Activated CD8-positive, alpha-beta memory T cell treated with anti-CD3 and anti-CD28 coated beads, Interleukin-2, amount 50 U/mL, for 4 hours (primary cell): Measurements from ENCODE around the gene MEF2A.

ENCODE experiments used
- DNase-seq: peaks from one replicate; pipeline ENCODE4 v3.0.0-alpha.2; 2020

Gene MEF2A

GRCh38 chr15:99707473-99708270 is 141.9 kb downstream of the MEF2A start:
- DNase-seq: no peak

- DNase-seq: no peak
Measured at GRCh38 chr15:99708563-99708962, 142.8 kb downstream of the MEF2A start.

GRCh38 chr15:99709243-99709986 is 143.6 kb downstream of the MEF2A start:
- DNase-seq: no peak

GRCh38 chr15:99711625-99712024 is 145.8 kb downstream of the MEF2A start:
- no peak for DNase-seq

DNA sequence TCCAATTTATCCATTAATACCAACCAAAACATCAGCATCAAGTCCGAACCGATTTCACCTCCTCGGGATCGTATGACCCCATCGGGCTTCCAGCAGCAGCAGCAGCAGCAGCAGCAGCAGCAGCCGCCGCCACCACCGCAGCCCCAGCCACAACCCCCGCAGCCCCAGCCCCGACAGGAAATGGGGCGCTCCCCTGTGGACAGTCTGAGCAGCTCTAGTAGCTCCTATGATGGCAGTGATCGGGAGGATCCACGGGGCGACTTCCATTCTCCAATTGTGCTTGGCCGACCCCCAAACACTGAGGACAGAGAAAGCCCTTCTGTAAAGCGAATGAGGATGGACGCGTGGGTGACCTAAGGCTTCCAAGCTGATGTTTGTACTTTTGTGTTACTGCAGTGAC is 146.6 kb downstream of the MEF2A start:
- no peak for DNase-seq

GRCh38 chr15:99716540-99717095 is 150.8 kb downstream of the MEF2A start:
- no peak for DNase-seq

GRCh38 chr15:99717161-99718009 is 151.6 kb downstream of the MEF2A start:
- DNase-seq: no peak

DNA sequence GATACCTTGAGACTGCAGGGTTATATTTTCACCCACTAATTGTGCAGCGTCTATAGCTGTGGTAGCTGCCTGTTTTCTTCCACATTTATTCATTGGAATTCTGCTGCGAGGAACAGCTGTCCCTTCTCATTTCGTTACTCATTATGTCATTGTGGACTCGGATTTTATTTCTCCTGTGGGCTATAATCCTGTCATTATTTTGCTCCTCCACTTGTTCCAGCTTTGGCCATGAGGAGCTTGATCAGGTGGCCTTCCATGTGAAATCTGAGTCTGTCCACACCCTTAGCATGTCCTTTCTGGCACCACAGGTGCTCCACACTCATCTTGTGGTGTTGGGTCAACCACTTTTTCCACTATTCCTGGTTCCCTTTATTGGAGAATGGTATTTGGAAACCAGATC is 152.6 kb downstream of the MEF2A start:
- DNase-seq: no peak

DNA sequence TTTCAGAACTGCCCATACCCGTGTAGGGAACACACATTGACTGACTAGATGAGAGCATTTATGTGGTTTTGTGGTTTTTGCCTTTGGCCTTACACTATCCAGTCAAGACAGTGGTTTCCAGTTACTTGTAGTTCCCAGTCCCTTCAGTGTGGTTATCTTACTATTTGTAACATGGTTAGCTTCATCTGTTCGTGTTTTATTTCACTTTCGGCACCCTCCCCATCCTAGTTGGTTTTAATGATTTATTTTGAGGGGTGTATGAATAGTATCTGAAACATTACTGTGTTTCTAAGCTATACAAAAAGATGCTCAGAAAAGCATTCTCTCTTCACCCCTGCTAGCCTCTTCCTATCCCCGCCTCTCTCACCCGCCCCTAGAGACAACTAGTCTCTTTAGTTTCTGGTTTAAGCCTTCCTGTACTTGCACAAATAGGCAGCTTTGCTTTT is 153.3 kb downstream of the MEF2A start:
- DNase-seq: no peak

- DNase-seq: no peak
Measured at GRCh38 chr15:99720533-99720932, 154.7 kb downstream of the MEF2A start.

DNA sequence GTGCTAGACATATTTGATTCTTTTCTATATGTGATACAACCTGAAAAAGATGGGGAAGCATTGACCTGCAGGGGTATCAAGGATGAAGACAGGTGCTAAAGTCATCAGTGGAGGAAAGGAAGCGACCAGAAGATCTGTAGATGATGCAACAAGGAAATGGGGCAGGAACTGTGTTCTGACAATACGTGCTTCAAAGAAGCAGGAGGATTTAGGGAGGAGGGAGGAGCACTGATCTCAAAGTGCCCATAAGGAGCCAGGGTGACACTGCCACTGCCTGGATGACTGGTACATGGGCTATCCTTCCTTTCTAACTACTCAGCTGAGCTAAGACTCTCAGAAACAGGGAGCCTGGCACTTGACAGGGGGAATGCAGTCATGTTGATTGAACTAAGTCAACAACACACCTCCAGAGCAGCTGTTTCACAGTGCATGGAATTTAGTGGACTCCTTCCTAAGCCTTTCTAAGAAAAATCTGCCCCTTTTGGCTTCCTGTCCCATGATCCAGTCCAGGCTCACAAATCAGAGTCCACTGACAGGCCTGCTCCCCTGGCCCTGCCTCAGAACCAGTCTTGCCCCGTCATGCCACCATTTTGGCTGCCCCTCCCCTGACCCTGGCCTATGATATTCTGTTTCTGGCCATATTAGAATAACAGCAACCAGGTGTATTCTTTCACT is 155.5 kb downstream of the MEF2A start:
- DNase-seq: no peak

DNA sequence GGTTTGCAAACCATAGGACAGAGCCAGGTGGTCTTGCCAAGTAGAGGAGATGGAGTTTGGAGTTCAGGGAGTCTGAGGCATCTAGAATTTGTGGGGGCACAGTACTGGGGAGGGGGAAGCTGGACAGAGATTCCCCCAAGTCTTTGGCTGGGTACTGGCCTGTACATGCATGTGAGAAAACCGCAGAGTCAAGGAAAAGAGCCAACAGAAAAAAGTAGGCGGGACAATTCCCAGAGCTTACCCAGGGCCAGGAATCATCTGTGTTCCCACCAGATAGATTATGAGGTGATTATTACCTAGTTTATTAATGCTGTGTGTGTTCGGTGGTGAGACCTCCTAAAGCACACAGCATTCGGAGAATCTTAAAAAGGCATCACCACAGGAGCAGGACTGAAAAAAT is 156.1 kb downstream of the MEF2A start:
- DNase-seq: no peak

DNA sequence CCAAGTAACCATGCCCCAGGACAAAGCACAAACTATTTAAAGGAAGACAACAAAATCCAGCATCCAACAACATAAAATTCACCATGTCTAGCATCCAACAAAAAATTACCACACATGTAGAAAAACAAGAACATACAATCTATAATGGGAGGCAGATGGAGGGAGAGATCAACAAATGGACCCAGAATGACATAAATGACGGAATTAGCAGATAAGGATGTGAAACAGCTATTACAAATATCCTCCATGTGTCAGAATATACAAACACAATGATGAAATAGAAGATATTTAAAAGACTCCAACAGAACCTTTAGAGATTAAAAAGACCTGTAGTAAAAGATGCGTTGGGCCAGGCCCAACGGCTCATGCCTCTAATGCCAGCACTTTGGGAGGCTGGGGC is 156.6 kb downstream of the MEF2A start:
- no peak for DNase-seq

GRCh38 chr15:99726333-99726732 is 160.5 kb downstream of the MEF2A start:
- no peak for DNase-seq

GRCh38 chr15:99727330-99727729 is 161.5 kb downstream of the MEF2A start:
- no peak for DNase-seq

DNA sequence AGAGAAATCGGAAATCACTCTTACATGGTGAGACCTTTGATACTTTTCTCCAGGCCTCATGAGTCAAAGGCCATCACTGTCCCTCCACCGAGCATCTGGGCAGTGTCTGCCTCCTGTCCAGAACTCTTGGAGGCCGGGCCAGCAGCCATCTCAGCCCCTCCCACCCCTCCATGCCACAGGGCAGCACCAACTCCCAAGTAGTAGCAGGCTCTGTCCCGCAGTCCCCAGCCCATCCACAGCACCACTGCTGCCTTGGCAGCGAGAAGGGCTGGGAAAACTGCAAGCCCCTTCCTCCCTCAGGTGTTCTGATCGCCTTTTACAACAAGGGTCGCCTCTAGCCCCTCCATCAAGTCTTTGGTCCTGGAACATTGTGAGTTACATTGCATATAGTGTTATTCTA is 161.9 kb downstream of the MEF2A start:
- no peak for DNase-seq

DNA sequence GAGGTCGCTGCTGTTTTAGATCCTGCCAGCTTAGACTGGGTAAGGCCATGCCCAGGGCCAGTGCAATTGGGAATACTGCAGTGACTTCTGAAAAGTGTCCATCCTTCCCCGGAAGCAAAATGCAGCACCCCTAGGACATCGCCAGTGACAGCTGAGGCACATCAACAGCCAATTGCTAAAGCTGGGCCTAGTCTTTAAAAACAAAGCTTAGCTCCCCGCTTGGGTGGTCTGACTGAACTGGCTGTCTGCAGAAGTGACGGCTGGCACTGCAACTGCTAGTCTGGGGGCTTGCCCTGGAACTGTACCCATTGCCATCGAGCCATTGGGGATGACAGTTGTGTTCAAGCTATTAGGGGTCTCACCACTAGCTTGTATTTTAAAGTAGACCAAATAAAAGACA is 163.1 kb downstream of the MEF2A start:
- no peak for DNase-seq

DNA sequence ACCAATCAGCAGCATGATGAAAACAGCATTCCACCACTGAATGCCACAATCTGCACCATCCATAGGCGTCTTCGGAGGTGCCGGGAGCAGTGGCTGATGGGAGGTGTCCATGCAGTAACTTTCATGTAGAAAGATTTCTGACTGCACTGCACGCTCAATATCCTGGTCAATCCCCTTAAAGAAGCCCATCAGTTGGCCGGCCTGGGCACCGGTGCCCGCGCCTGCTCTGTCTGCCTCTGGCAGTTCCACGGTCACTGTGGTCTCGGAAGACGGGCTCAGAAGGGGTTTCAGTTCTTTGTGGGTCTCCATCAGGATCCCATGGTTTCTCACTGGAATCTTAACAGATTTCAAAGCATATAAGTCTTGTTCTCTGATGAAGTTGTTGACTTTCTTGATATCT is 163.5 kb downstream of the MEF2A start:
- no peak for DNase-seq

DNA sequence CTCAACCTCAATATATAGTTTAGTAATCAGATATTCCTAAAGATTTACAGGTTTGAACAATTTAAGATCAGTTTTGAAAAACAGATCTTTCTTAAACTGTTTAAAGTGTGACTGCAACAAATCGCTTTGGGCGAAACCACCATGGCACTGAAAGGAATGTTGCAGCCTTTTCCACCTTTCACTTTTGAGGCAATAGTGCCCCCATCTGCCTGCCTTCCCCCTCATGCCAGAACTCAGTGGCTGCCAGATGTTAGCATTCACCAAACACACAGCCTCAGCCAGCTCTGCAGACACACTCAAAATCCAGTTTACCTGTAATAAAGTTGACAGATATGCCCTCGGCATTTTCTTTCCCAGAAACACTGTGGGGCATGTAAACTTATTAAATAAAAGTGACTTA is 164.1 kb downstream of the MEF2A start:
- DNase-seq: peak; percentile 26

DNA sequence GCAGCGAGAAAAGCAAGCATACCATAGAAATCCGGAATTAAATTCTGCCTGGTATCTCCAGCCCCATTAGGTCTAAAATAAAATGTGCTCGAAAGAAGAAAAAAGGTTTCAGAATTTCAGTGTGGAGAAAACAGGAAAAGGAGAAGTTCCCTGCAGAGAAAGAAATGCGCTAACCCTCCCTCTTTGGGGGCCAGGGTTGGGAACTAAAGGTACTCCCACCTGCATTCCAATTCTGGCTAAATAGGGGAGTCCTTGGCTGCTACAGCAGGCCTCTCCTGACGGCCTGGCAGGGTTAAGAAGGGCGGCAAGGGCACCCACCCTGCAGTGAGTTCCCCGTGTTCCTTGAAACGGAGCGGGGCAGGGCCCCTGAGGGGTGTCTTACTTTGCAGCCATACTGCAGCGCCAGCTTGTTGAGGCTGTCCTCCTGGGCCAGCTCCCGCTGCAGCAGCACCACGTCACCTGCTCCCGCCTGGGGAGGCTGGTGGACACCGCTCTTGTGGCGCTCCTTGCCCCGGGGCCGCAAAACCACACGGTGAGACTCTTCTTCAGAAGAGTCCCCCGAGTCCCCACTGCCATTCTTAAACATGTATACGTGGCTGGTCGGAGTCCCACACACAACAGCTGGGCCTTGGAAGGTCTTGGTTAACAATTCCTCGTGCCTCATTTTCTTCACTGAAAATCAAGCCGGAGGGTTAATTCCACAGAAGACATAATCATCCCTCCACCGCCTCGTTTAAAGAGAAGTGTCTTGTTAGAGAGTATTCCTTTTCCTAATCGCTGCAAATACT is 165.7 kb downstream of the MEF2A start:
- no peak for DNase-seq

DNA sequence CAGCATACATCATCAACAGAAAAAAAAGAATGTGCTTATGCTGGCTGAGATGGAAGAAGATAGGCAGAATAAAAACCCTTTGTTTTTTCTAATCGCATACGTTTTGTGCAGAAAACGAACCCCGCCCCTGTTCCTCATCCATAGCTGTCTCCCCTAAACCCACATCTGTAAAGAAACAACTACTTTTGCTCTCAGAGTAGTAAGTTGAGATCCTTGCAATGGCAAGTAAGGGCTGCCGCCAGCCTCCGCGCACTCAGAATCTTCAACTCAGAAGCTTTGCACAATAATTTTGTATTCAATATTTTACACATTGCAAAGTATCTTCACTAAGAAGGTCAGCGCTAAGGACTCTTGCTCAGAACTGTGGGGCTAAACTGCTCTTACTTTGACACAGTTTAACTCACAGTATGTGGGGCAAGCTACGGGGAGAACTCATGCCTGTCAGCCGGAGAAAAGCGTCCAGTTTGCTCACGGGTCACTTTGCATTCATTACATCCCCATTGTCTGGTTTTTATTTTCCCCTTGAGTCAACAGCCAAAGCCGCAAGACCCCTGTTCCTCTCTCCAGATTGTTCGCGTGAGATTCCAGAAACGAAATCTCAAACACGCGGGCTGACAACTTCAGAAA is 166.5 kb downstream of the MEF2A start:
- DNase-seq: no peak
